GM19035 (cell line): ENCODE data around the gene ITGA6.

ENCODE experiments used
- ATAC-seq: cut with Tn5 transposase; IDR thresholded peaks from one replicate; pipeline ENCODE4 v1.9.1; 2021; ENCODE audit not compliant: unreplicated experiment

The ITGA6 gene

GRCh38 chr2:172415865-172416183, 11.6 kb upstream of the ITGA6 start:
- ATAC-seq: no peak

GRCh38 chr2:172416447-172417058, 10.8 kb upstream of the ITGA6 start:
- ATAC-seq: no peak

- ATAC-seq: no peak
These were observed 7.2 kb upstream of the ITGA6 start for GRCh38 chr2:172420216-172420615.

- ATAC-seq: no peak
These were observed 4.2 kb upstream of the ITGA6 start for GRCh38 chr2:172423160-172423559.

- ATAC-seq: no peak
These were observed 2.0 kb upstream of the ITGA6 start for GRCh38 chr2:172425336-172425735.

- no peak for ATAC-seq
These were observed 641 bp upstream of the ITGA6 start for GRCh38 chr2:172426635-172427255.

- peak; percentile 34 for ATAC-seq
These were observed 825 bp downstream of the ITGA6 start for GRCh38 chr2:172427990-172428831.

GRCh38 chr2:172428832-172429210, 1.4 kb downstream of the ITGA6 start:
- no peak for ATAC-seq

GRCh38 chr2:172429301-172429968, 2.0 kb downstream of the ITGA6 start:
- no peak for ATAC-seq

GRCh38 chr2:172430027-172430426, 2.6 kb downstream of the ITGA6 start:
- ATAC-seq: no peak

GRCh38 chr2:172430678-172431077, 3.3 kb downstream of the ITGA6 start:
- no peak for ATAC-seq

GRCh38 chr2:172431463-172431862, 4.1 kb downstream of the ITGA6 start:
- ATAC-seq: no peak

- ATAC-seq: no peak
These were observed 4.6 kb downstream of the ITGA6 start for GRCh38 chr2:172431993-172432392.

GRCh38 chr2:172433144-172433543, 5.8 kb downstream of the ITGA6 start:
- ATAC-seq: no peak

- ATAC-seq: no peak
These were observed 7.6 kb downstream of the ITGA6 start for GRCh38 chr2:172434821-172435605.

- no peak for ATAC-seq
These were observed 8.2 kb downstream of the ITGA6 start for GRCh38 chr2:172435606-172435911.

- no peak for ATAC-seq
These were observed 9.5 kb downstream of the ITGA6 start for GRCh38 chr2:172436889-172437288.

GRCh38 chr2:172437419-172438341, 10.3 kb downstream of the ITGA6 start:
- no peak for ATAC-seq

GRCh38 chr2:172438741-172439508, 11.5 kb downstream of the ITGA6 start:
- ATAC-seq: no peak
